22Rv1 (cell line): ENCODE results near the gene CHEK1.
A peak's percentile ranks its signal among the peaks of the same experiment; 100 is the strongest.

Experiments
- H3K27ac ChIP-seq: fragments of 450-650 bp; 2 replicates; pipeline ENCODE4 v1.5.1; 2017
- CTCF ChIP-seq: fragments of 450-650 bp; IDR thresholded peaks from 2 replicates; pipeline ENCODE4 v1.5.1; 2017; ENCODE audit warnings: mild to moderate bottlenecking
- ZFX ChIP-seq: fragments of 450-650 bp; IDR thresholded peaks from 2 replicates; pipeline ENCODE4 v1.6.1; 2017; ENCODE audit warnings: antibody characterized with exemption, borderline replicate concordance

CHEK1 gene

GRCh38 chr11:125627236-125627910, 2.4 kb downstream of the CHEK1 start:
- H3K27ac ChIP-seq, result peak overlapping the region; percentile 97
- TF ChIP-seq ZFX, result no peak
- TF ChIP-seq CTCF, result no peak

- H3K27ac ChIP-seq, result peak overlapping the region; percentile 30
- TF ChIP-seq CTCF (no peak), ZFX (no peak)
Measured at GRCh38 chr11:125637840-125638239, 12.9 kb downstream of the CHEK1 start.

GRCh38 chr11:125638315-125638714, 13.4 kb downstream of the CHEK1 start:
- peak overlapping the region; percentile 30 for H3K27ac ChIP-seq
- TF ChIP-seq CTCF, result no peak
- no peak for TF ChIP-seq ZFX

GRCh38 chr11:125645871-125646270, 20.9 kb downstream of the CHEK1 start:
- H3K27ac ChIP-seq, result no peak overlapping the region

GRCh38 chr11:125649465-125650166, 24.7 kb downstream of the CHEK1 start:
- no peak for TF ChIP-seq ZFX
- no peak for TF ChIP-seq CTCF

More at GRCh38 chr11:125645871-125646270, 20.9 kb downstream of the CHEK1 start:
- TF ChIP-seq ZFX (no peak), CTCF (no peak)

GRCh38 chr11:125662689-125663088, 37.7 kb downstream of the CHEK1 start:
- TF ChIP-seq CTCF (no peak), ZFX (no peak)
- H3K27ac ChIP-seq, result no peak overlapping the region

More at GRCh38 chr11:125649465-125650166, 24.7 kb downstream of the CHEK1 start:
- no peak overlapping the region for H3K27ac ChIP-seq

GRCh38 chr11:125663910-125664309, 38.9 kb downstream of the CHEK1 start:
- TF ChIP-seq ZFX, result no peak
- TF ChIP-seq CTCF, result no peak
- no peak overlapping the region for H3K27ac ChIP-seq
